Measurements from ENCODE around the gene GALNT7. TPM values are rescaled to one million over a fixed set of nuclear protein-coding genes. Genes with fewer than 3 reads are reported as not detected.
"Not testable (repeated sequence)": the region's sequence is repeated elsewhere in the genome, so short reads cannot be mapped to it uniquely, and the experiment has no call there.

Gene GALNT7
- polyA plus RNA-seq, 3 donors, result 4.7 to 11.8 (median 6.3) TPM

GRCh38 chr4:173217075-173217474 lies 48.5 kb downstream of the GALNT7 start:
- no peak overlapping the region for H3K27ac ChIP-seq (ENCODE audit: low read depth, low read length)
- 97 to 100% (median 98%) methylated on average over 1 of the region's 1 CpG for WGBS, 3 donors

GRCh38 chr4:173217727-173218126 lies 49.1 kb downstream of the GALNT7 start:
- WGBS, 3 donors, result 84 to 96% (median 86%) methylated on average over 2 of the region's 2 CpGs
- no peak overlapping the region for H3K27ac ChIP-seq (ENCODE audit: low read depth, low read length)

GRCh38 chr4:173218411-173219125 lies 50.0 kb downstream of the GALNT7 start:
- H3K27ac ChIP-seq (ENCODE audit: low read depth, low read length), result no peak overlapping the region

- 86 to 97% (median 96%) methylated on average over 4 of the region's 4 CpGs for WGBS, 3 donors
- not testable (repeated sequence) for H3K27ac ChIP-seq (ENCODE audit: low read depth, low read length)
These were observed 50.5 kb downstream of the GALNT7 start for GRCh38 chr4:173219126-173219437.

GRCh38 chr4:173223743-173224142 lies 55.1 kb downstream of the GALNT7 start:
- H3K27ac ChIP-seq (ENCODE audit: low read depth, low read length), result no peak overlapping the region
- 79 to 87% (median 85%) methylated on average over 3 of the region's 3 CpGs for WGBS, 3 donors

GRCh38 chr4:173226401-173226888 lies 57.8 kb downstream of the GALNT7 start:
- WGBS, 3 donors, result 88 to 95% (median 89%) methylated on average over 4 of the region's 4 CpGs
- no peak overlapping the region for H3K27ac ChIP-seq (ENCODE audit: low read depth, low read length)

GRCh38 chr4:173227756-173228155 lies 59.1 kb downstream of the GALNT7 start:
- 55 to 86% (median 68%) methylated on average over 2 of the region's 2 CpGs for WGBS, 3 donors
- no peak overlapping the region for H3K27ac ChIP-seq (ENCODE audit: low read depth, low read length)

- no peak overlapping the region for H3K27ac ChIP-seq (ENCODE audit: low read depth, low read length)
These were observed 61.5 kb downstream of the GALNT7 start for GRCh38 chr4:173230062-173230461.

- 37 to 50% (median 45%) methylated on average over 1 of the region's 1 CpG for WGBS, 3 donors
- H3K27ac ChIP-seq (ENCODE audit: low read depth, low read length), result no peak overlapping the region
These were observed 63.3 kb downstream of the GALNT7 start for GRCh38 chr4:173231916-173232315.

- WGBS, 3 donors, result 86 to 94% (median 94%) methylated on average over 5 of the region's 5 CpGs
- H3K27ac ChIP-seq (ENCODE audit: low read depth, low read length), result no peak overlapping the region
These were observed 65.2 kb downstream of the GALNT7 start for GRCh38 chr4:173233857-173234256.

GRCh38 chr4:173235050-173235449 lies 66.4 kb downstream of the GALNT7 start:
- 92 to 97% (median 95%) methylated on average over 3 of the region's 3 CpGs for WGBS, 3 donors
- H3K27ac ChIP-seq (ENCODE audit: low read depth, low read length), result no peak overlapping the region

- 57 to 73% (median 61%) methylated on average over 3 of the region's 3 CpGs for WGBS, 3 donors
- no peak overlapping the region for H3K27ac ChIP-seq (ENCODE audit: low read depth, low read length)
These were observed 67.7 kb downstream of the GALNT7 start for GRCh38 chr4:173236301-173236700.

- 44 to 59% (median 50%) methylated on average over 2 of the region's 2 CpGs for WGBS, 3 donors
- no peak overlapping the region for H3K27ac ChIP-seq (ENCODE audit: low read depth, low read length)
These were observed 68.5 kb downstream of the GALNT7 start for GRCh38 chr4:173237152-173237551.

- no peak overlapping the region for H3K27ac ChIP-seq (ENCODE audit: low read depth, low read length)
- WGBS, 3 donors, result 78 to 88% (median 80%) methylated on average over 2 of the region's 2 CpGs
These were observed 69.2 kb downstream of the GALNT7 start for GRCh38 chr4:173237762-173238161.

- H3K27ac ChIP-seq (ENCODE audit: low read depth, low read length), result no peak overlapping the region
These were observed 72.1 kb downstream of the GALNT7 start for GRCh38 chr4:173240696-173241095.

- 88 to 90% (median 89%) methylated on average over 3 of the region's 3 CpGs for WGBS, 3 donors
These were observed 74.0 kb downstream of the GALNT7 start for GRCh38 chr4:173242466-173243250.

GRCh38 chr4:173243321-173243720 lies 74.7 kb downstream of the GALNT7 start:
- 81 to 88% (median 87%) methylated on average over 3 of the region's 3 CpGs for WGBS, 3 donors
- no peak overlapping the region for H3K27ac ChIP-seq (ENCODE audit: low read depth, low read length)

More at GRCh38 chr4:173242466-173243250, 74.0 kb downstream of the GALNT7 start:
- H3K27ac ChIP-seq (ENCODE audit: low read depth, low read length), result no peak overlapping the region

GRCh38 chr4:173243917-173244658 lies 75.5 kb downstream of the GALNT7 start:
- 69 to 100% (median 92%) methylated on average over 3 of the region's 3 CpGs for WGBS, 3 donors
- no peak overlapping the region for H3K27ac ChIP-seq (ENCODE audit: low read depth, low read length)

GRCh38 chr4:173245952-173246351 lies 77.3 kb downstream of the GALNT7 start:
- no peak overlapping the region for H3K27ac ChIP-seq (ENCODE audit: low read depth, low read length)

Measured in adipose tissue (tissue), 3 donors.